ENCODE results near the gene PAPLN. TPM values are rescaled to one million over a fixed set of nuclear protein-coding genes. Genes with fewer than 3 reads are reported as not detected.

Gene PAPLN
- total RNA-seq, 4 donors from 2014 or later = 13.4 to 47.7 (median 28.2) TPM

DNA sequence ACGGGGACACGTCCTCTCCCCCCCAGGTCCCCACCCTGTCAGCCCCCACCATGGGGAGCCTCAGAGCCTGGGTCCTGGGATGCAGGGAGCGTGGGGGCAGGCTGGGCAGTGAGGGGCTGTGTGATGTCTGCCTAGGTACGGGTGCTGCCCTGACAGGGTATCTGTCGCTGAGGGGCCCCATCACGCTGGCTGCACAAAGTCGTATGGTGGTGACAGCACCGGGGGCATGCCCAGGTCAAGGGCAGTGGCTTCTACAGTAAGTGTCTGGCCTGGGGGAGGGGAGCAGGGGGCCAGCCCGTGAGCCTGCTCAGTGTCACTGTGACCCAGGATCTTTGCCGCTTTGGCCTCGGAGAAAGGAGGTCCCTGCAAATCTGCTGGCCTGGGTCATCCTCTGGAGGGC, 23.3 kb downstream of the PAPLN start:
- no peak overlapping the region for H3K27ac ChIP-seq
- TF ChIP-seq POLR2A (IDR thresholded peaks at IDR 0.05) (no peak), POLR2AphosphoS5 (IDR thresholded peaks at IDR 0.05) (no peak), EP300 (IDR thresholded peaks at IDR 0.05) (no peak)
- WGBS, 2 donors (ENCODE audit: low coverage in 1 of 2) = 100% methylated on average over 1 of the region's 11 CpGs; no CpG with 5 or more reads in 1 of the 2 donors
- H3K4me1 ChIP-seq = no peaks in the 10 kb centered on the region
- peaks cover 0 to 65% of the 10 kb centered on the region in 2 donors for H3K36me3 ChIP-seq
- H3K4me3 ChIP-seq = no peak overlapping the region
- no peaks in the 10 kb centered on the region for H3K27me3 ChIP-seq
- no peaks in the 10 kb centered on the region for H3K9me3 ChIP-seq
- no peak for ATAC-seq

- Histone ChIP-seq H3K27ac (no peak overlapping the region), H3K27me3 (no peaks in the 10 kb centered on the region), H3K4me3 (no peak overlapping the region), H3K36me3 (peaks cover 0 to 70% of the 10 kb centered on the region in 2 donors), H3K9me3 (no peaks in the 10 kb centered on the region), H3K4me1 (no peaks in the 10 kb centered on the region)
- no peak for ATAC-seq
- no peak for TF ChIP-seq EP300 (IDR thresholded peaks at IDR 0.05)
- TF ChIP-seq, protein P1, sequence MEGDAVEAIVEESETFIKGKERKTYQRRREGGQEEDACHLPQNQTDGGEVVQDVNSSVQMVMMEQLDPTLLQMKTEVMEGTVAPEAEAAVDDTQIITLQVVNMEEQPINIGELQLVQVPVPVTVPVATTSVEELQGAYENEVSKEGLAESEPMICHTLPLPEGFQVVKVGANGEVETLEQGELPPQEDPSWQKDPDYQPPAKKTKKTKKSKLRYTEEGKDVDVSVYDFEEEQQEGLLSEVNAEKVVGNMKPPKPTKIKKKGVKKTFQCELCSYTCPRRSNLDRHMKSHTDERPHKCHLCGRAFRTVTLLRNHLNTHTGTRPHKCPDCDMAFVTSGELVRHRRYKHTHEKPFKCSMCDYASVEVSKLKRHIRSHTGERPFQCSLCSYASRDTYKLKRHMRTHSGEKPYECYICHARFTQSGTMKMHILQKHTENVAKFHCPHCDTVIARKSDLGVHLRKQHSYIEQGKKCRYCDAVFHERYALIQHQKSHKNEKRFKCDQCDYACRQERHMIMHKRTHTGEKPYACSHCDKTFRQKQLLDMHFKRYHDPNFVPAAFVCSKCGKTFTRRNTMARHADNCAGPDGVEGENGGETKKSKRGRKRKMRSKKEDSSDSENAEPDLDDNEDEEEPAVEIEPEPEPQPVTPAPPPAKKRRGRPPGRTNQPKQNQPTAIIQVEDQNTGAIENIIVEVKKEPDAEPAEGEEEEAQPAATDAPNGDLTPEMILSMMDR (IDR thresholded peaks at IDR 0.05) = no peak
- no peak for TF ChIP-seq POLR2A (IDR thresholded peaks at IDR 0.05)
- no peak for TF ChIP-seq POLR2AphosphoS5 (IDR thresholded peaks at IDR 0.05)
- 80% methylated on average over 1 of the region's 6 CpGs; no CpG with 5 or more reads in 1 of the 2 donors for WGBS, 2 donors (ENCODE audit: low coverage in 1 of 2)
These were observed 23.8 kb downstream of the PAPLN start for GRCh38 chr14:73261075-73261474.

DNA sequence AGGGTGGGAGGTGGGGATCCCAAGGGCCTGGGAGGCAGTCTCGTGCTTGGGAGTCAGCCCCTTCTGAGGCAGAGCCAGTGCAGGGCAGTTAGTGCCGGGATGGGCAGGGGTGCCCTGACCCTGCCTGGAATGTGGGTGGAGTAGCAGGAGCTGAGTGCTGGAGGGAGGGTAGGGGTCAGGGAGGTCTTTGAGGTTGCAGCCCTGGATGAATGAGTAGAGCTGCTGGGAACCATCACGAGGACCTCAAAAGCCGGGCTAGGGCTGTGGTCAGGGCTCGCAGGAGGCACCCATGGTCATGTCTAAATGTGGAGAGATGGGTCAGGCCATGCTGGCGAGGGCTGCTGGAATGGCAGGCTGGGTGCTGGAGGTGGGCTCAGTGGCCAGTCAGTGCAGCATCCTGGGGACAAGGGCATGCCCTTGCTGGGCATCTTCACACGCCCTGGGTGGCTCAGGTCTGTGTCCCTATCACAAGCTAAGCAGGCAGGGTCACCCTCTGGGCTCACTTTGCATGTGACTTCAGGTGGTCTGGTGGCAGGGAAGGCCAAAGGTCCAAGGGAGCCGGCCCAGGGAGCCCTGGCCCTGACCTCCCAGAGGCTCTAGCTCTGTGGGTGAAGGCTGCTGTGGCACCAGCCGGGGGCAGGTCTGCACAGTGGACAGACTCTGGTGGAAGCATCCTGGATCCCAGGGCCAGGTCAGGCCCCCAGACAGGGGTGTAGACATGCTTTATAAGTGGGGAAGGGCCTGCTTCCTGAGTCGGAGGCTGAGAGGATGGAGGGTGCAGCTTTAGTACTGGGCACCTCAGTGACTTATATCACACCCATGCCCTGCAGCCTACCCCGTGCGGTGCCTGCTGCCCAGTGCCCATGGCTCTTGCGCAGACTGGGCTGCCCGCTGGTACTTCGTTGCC, 24.5 kb downstream of the PAPLN start:
- peaks cover 0 to 77% of the 10 kb centered on the region in 2 donors for H3K36me3 ChIP-seq
- H3K9me3 ChIP-seq = no peaks in the 10 kb centered on the region
- H3K27ac ChIP-seq = no peak overlapping the region
- no peak for ATAC-seq
- no peak for TF ChIP-seq EP300 (IDR thresholded peaks at IDR 0.05)
- TF ChIP-seq, protein P1 (IDR thresholded peaks at IDR 0.05) = no peak
- no peak for TF ChIP-seq POLR2A (IDR thresholded peaks at IDR 0.05)
- H3K4me1 ChIP-seq = no peaks in the 10 kb centered on the region
- no peaks in the 10 kb centered on the region for H3K27me3 ChIP-seq
- 90 to 100% methylated on average over 1 to 6 of the region's 15 CpGs for WGBS, 2 donors (ENCODE audit: low coverage in 1 of 2)
- no peak overlapping the region for H3K4me3 ChIP-seq

DNA sequence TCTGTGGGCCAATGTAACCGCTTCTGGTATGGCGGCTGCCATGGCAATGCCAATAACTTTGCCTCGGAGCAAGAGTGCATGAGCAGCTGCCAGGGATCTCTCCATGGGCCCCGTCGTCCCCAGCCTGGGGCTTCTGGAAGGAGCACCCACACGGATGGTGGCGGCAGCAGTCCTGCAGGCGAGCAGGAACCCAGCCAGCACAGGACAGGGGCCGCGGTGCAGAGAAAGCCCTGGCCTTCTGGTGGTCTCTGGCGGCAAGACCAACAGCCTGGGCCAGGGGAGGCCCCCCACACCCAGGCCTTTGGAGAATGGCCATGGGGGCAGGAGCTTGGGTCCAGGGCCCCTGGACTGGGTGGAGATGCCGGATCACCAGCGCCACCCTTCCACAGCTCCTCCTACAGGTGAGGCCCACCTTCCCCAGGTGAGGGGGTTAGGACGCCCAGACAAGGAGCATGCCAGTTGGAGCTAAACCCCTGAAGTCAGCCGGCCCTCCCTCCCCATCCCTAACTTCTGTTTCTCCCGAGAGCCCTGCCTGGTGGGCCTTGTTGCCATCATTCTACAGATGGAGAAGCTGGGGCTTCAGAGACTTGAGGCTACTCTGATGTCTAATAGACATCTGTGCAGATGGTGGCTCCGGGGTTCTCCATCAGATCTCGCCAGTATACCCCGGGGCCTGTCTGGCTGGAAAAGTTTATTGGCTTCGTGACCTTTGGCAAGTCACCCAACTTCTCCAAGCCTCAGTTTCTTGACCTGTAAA, 25.3 kb downstream of the PAPLN start:
- no peaks in the 10 kb centered on the region for H3K4me1 ChIP-seq
- no peaks in the 10 kb centered on the region for H3K9me3 ChIP-seq
- no peak overlapping the region for H3K4me3 ChIP-seq
- WGBS, 2 donors (ENCODE audit: low coverage in 1 of 2) = 95 to 100% methylated on average over 1 to 4 of the region's 20 CpGs
- no peak overlapping the region for H3K27ac ChIP-seq
- no peaks in the 10 kb centered on the region for H3K27me3 ChIP-seq
- TF ChIP-seq EP300 (IDR thresholded peaks at IDR 0.05) = no peak
- no peak for TF ChIP-seq POLR2A (IDR thresholded peaks at IDR 0.05)
- TF ChIP-seq, protein P1 (IDR thresholded peaks at IDR 0.05) = no peak
- no peak for TF ChIP-seq POLR2AphosphoS5 (IDR thresholded peaks at IDR 0.05)
- peaks cover 0 to 84% of the 10 kb centered on the region in 2 donors for H3K36me3 ChIP-seq
- no peak for ATAC-seq

DNA sequence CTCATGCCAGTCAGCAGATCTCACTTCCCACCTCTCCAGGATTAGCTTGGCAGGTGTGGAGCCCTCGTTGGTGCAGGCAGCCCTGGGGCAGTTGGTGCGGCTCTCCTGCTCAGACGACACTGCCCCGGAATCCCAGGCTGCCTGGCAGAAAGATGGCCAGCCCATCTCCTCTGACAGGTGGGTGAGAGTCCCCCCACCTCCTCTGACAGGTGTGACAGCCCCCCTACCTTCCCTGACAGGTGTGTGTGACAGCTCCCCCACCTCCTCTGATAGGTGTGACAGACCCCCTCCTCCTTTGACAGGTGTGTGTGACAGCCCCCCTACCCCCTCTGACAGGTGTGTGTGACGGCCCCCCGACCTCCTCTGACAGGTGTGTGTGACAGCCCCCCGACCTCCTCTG, 26.3 kb downstream of the PAPLN start:
- no peak overlapping the region for H3K4me3 ChIP-seq
- 94% methylated on average over 3 of the region's 7 CpGs; no CpG with 5 or more reads in 1 of the 2 donors for WGBS, 2 donors (ENCODE audit: low coverage in 1 of 2)
- no peak for ATAC-seq
- no peaks in the 10 kb centered on the region for H3K27me3 ChIP-seq
- no peaks in the 10 kb centered on the region for H3K4me1 ChIP-seq
- peaks cover 0 to 93% of the 10 kb centered on the region in 2 donors for H3K36me3 ChIP-seq
- H3K27ac ChIP-seq = no peak overlapping the region
- H3K9me3 ChIP-seq = no peaks in the 10 kb centered on the region
- TF ChIP-seq, protein P1 (IDR thresholded peaks at IDR 0.05) = no peak
- TF ChIP-seq POLR2A (IDR thresholded peaks at IDR 0.05) (no peak), POLR2AphosphoS5 (IDR thresholded peaks at IDR 0.05) (no peak), EP300 (IDR thresholded peaks at IDR 0.05) (no peak)
